ENCODE measurements around the gene DLX3.

DLX3 gene

DNA sequence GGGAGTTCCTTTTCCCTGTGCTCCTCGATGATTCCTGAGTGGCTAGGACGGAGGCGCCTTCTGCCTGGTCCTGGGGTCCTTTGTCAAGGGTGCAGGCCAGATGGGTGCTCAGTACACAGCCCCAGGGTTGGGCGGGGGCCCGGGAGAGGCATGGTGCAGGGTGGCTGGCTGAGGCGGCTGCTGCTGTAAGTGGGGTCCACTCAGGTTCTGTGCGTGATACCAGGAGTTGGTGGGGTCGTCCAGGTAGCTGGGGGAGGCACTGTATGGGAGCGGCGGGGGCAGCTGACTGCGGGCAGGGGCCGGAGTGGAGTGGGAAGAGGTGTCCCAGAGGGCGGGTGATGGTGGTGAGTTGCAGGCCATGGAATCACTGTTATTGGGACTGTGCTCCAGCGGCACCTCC, 3.6 kb downstream of the DLX3 start:
- no peak for DNase-seq

DNA sequence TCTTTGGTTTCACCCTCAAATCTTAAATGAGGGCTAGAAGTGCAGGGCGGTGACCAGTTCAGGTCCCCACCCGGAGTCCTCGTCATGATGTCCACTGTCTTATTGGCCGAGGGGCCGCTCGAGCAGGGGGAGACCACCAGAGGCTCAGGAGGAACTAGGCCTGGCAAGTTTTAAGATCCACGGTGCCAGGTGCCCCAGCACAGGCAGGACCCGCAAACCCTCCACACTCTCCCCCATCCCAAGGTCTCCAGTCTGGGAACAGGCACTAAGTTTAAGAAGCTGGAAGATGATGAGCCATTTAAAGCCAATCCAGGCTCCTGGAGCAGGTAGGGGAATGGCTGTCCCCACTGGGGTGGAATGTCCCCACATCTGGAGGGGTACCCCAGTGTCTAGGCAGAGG, 4.1 kb downstream of the DLX3 start:
- DNase-seq, result no peak

DNA sequence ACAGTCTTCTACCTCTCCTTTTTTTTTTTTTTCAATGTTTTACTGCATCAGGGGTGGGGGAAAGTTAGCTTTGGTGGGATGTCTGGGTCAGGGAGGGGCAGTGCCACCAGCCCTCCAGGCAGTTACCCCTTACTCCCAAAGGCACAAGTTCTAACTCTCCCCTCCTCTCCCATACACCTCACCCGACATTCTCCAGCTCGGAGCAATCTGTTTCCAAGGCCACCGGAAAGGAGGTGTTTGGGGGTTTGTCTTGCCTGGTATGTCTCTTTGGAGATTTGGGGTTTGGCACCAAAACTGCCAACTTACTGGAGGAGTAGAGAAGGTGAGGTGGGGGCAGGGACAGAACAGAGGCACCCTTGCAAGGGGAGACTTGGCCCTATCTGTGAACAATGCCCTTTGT, 4.7 kb downstream of the DLX3 start:
- DNase-seq, result no peak

DNA sequence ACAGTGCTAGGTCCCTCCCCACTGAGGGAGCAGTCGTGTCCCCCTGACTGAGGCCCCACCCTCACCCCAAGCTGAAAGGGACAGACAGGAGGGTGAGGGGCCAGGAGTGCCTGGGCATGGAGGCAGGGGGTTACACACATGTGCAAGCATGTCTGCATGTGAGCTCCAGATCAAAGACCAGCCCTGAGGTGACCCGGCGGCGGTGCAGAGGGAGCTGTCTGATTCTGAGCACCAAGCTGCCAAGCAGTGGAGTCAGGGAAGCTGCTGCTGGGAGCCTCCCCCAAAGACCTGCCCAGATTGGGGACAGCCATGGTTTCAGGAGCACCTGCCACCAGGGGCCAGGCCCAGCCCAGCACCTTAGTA, 5.5 kb downstream of the DLX3 start:
- DNase-seq, result no peak

DNA sequence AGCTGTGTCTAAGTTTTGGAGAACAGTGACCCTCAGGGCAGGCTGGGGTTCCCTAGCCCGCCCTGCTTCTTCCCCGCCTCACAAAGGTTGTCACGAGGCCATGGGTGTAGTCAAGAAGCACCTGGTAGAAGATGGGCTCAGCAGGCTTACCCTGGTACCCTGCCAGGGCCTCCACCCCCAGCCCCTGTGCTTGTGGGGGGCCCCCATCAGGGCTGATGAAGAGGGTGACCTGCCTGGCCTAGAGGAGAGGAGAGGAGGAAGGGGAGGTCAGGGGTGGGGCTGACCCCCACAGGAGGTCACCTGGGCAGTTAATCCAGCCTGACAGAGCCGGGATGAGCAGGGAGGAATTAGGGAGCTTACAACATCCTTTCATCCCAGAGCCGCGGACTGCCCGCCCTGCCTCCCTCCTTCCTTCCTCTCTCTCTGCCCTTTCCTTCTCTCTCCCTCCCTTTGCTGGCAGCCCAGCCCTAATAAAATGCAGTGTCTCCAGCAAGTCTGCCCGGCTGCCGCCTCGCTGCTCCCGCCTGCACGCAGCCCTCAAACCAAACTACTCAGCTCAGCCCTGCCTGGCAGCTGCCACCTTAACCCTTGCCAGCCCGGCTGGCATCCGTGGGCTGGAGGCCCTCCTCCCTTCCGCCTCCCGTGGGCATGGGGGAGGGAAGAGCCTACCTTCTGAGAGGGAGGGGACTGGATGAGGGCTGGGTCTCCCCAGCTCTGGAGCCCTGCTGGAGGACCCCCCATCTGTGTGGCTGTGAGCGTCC, 7.2 kb downstream of the DLX3 start:
- DNase-seq, result peak; percentile 40

DNA sequence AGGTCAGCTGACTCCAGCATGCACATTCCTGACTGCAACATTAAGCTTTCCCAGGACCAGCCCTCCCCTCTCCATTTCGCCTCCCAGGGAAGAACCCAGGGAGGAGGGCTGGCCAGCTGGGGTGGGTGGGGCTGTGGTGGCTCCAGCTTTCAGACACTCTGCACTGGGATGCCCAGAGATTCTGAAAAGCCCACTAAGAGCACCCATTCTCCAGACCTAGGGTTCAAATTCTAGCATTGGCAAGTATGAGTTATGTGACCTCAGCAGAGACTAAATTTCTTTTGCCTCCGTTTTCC, 7.8 kb downstream of the DLX3 start:
- no peak for DNase-seq

DNA sequence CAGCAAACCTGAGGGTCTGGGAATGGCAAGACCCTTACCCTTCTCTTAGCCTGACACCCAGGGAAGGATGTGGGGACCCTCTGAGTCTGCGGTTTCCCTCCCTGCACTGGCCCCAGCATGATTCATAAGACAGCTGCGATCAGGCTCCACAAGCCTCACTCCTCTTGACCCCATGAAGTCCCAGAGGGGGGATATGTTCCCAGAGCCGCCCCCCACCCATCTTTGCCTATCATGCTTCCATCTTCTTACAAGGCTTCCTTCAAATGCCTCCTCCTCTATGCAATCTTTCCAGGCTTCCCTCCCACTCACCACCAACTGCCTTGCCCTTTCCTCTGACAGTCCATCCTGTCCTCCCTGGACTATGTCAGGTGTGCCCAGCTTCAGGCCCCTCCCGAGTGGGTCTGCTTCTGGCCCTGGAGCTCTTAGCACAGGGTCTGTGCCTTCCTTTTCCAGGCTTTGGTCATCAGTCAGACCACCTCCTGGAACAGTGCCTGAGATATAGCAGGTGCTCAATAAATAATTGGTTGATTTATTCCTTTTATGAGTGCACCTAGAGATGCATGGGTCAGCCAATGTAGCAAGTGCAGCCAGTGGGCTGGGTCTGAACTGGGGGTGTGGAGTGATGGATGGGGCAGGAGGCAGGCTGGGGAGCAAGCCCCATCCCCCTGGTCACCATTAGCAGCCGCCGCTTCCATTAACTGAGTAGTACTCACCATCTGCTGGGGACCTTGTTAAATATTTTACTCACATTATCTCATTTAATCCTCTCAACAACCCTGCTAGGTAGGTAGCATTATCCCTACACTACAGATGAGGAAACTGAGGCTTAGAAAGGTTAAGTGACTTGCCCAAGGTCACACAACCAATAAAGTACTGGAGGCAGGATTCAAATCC, 8.4 kb downstream of the DLX3 start:
- no peak for DNase-seq

DNA sequence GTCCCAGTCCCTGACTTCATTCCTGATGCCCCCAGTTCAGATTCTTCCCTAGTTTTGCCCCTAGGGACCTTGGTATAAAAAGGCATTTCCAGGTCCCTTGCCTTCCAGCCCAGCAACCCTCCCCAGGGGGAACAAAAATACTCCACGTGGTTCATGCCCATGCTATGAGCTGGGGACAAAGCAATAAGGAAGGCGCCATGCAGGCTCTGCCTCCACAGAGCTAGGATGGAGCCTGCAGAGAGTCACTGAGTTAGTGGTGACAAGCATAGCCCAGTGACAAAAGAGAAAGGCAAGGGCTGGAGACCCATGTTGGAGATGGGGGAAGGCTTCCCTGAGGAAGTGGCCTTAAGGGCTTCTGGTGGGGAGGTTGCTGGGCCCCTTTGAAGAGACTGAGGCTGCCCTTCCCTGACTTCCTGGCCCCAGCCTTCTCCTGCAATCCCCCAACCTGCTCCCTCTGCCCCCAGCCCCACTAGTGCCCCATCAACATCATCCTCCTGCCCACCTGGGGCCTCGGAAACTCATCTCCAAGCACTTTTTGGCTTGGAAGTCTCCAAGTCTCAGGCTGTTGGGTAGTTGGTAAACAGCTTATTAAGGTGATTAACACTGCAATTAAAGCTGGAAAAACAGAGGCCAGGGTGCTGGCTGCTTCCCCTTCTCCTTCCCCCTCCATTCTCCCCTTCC, 9.6 kb downstream of the DLX3 start:
- DNase-seq, result no peak

DNA sequence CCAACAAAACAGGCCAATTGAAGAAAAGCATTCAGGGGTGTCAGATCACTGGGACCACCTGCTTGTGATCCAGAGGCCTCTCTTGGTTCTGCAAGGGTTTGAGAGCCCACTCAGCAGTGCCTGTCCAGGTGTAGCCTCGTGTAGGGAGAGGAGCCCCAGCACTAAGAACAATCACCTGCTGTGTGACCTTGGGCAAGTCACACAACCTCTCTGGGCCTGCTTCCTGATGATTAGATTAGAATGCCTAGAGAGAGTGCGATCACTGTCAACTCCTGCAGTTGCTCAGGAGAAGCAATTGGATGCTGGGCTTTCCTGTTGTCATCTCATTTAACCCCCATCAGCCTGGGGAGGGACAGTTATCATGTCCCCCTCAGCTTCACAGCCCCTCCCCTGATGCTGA, 10.2 kb downstream of the DLX3 start:
- no peak for DNase-seq

DNA sequence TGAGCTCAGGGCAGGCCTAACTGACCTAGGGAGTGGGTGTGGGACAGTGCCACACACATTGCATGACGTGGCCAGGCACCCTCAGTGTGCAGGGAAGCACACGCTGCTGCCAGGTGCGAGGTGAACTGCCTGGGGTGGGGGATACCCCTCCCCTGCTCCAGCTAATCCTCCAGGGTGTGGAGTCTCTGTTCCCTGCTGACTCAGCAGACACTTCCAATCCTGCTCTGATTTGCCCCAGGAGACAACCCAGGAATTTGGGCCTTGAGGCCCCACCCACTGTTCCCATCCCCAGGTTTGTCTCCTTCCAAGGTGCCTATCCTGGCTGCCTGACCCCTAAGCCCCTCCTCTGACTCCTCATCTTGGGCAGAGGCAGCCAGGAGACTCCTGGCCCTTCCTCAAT, 10.7 kb downstream of the DLX3 start:
- no peak for DNase-seq

DNA sequence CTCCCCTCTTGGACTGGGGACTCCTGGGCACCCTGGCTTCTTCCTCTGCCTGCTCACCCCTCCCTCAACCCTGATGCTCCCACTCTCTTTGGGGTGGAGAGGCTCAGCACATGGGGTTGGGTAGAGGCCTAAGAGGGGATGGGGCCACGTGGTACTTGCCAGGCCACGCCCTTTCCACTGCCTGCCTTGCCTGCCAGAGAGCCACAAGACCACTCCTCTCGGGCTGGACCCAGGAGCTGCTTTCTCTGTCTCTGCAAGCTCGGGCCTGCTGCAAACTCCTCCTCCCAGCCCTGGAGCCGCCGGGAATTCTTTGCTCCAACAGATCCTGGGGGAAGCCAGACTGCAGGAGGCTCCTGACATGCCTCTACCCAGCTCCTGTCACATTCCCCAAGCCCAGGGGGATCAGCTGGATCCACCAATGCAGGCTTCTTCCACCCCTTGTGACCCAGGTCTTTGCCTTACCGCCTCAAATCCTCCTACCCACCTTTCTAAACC, 14.3 kb downstream of the DLX3 start:
- DNase-seq, result no peak

DNA sequence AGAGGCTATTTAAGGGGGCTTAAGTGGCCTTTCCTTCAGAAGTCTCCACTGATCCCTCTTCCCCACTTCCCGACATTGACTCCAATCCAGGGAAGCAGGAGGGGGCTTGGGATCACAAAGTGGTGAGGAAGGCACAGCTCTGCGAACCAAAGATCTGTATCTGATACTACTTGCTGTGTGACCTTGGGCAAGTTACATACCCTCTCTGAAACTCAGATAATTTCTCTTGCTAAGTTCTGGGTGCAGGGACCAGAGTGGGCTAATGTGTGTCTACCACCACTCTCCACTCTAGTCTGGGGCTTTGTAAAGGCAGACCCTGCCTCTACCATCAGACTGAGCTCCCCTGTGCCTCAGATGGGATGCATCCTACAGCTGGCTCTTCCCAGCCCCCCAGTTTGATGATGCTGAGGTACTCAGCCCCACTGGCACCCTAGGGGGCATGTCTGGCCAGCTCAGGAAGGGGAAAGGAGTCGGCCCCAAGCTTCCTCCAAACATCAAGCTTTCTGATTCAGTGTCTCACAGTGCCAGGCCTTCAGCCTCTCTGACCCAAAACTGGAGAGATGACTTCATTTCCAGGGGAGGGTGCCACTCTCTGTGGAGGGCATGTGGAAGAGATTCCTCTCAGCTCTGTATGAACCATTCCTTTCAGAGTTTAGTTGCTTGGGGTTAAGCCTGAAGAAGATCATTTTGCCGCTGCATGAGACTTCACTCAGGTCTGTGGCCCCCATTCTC, 15.1 kb downstream of the DLX3 start:
- no peak for DNase-seq

DNA sequence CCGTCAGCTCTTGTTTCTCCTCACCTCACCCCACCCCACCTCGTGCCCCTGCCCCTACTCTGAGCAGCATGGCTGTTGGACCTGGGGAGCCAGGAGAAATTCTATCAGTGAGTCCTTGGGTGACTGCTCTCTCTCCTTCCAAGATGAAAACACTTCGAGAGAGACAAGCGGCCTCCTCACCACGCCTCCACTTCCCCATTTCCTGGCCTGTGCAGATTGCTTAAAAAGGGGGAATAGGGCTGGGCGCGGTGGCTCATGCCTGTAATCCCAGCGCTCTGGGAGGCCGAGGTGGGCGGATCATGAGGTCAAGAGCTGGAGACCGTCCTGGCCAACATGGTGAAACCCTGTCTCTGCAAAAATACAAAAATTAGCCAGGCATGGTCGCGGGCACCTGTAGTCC, 16.5 kb downstream of the DLX3 start:
- no peak for DNase-seq

DNA sequence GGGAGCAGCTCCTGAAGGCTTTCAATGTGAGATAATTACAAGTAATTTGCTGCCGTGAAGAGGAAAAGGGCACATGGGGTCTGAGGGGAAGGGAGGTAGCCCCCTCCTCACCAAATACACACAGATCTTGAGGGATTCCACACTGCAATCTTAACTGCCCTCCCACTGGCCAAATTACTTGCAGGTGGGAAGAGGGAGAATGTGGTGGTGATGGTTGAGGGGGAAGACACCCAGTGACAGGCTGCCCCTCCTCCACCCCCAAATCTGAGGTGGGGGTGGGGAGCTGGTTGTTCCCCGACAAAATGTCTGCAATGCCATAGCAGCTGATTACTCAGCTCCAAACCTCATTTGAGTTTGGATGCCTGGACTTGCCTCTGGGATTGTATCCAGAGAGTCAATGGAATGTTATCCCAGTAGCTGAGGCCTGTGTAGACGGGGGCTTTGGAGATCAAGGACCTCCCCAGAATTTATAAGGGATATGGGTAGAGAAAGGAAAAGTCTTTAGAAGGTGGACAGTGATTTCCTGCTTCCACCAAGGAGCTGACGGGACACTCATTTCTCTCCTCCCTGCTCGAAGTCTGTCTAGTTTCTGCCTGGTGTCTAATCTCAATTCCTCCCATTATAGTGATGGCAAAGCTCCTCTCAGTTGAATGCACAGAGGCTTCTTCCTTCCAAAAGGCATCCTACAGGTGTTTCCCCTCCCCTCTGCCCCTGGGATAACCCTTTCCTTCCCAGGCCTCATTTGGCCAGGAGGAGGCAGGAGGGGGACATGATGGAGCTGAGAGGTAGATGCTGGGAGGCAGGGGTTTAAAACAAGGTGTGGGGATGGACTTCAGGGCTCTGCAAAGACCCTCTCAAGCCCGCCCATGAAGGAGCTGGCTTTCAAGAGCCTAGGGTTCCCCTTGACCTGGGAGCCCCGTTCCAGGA, 17.3 kb downstream of the DLX3 start:
- no peak for DNase-seq

DNA sequence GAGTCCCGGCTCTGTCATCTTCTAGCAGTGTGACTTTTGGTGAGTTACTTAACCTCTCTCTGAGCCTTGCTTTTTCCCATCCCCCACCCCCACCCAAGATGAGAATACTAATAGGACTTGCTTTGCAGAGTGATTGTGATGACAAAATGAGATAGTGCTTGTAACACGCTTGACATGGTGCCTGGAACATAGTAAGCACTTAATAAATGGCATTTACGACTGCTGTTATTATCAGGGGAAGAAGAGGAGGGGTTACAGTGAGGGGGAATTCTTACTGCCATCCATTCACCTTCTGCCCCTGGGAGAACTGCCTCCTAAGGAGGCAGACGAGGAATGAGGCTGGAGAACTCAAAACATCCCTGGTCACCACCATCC, 18.2 kb downstream of the DLX3 start:
- no peak for DNase-seq

DNA sequence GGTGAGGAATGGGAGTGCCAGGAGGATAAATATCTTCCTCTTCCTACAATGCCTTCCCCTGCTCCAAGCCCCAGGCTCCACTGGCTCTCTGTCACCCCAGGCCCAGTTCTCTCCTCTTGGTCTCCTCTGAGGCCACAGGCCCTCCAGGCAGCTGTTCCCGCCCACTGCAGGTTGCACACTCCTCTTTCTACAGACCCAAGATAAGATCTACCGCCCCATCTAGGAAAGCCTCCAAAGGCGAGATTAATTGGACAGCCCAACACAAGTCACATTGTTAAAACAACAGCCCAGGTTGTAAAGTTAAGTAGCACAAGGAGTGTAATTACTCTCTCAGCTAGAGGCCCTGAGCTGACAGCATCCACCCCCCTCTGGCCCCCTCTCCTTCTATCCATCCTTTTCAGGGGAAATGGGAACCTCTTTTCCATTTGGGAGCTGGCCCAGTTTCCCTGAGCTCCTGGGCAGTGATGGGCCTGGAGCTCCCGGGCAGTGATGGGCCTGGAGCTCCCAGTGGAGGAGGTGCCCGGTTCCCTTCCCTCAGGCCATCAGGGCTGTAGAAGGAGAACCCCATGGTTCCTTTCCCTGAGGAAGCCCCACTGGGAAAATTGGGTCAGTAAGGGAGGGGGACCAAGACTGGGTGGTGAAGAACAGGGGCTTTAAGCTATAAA, 18.7 kb downstream of the DLX3 start:
- no peak for DNase-seq

DNA sequence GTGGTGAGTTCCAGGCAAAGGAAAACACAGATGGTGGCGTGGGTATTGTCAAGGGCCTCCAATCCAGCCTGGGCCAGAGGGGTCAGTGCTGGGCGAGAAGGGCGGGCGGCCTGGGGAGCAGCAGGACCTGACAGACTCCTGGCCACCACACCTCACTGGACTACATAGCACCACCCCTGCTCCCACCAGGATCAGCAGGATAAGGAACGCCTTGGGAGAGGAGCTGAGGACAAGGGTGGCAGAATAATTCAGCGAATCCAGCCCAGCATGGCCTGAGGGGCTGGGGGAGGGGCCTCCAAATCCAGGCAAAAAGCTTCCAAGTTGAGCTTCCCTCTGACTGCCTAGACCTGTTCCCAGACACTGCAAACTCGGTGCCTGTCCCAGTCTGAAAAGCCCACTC, 19.5 kb downstream of the DLX3 start:
- DNase-seq, result no peak

DNA sequence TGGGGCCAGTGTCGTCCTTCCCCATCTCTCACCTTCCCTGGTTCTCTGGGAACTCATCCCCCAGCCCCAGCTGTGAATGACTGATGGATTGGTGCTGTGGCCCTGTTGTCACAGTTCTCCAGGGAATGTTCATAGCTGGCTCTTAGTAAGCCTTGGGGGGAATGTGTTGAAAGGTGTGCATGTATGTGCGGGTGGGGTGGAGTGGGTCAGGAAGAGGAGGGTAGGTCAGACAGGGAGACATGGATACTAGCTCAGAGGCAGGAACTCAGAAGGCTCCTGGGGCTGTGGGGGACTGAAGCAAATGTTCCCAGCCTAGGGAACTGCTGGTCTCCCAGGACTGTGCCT, 21.8 kb downstream of the DLX3 start:
- no peak for DNase-seq

DNA sequence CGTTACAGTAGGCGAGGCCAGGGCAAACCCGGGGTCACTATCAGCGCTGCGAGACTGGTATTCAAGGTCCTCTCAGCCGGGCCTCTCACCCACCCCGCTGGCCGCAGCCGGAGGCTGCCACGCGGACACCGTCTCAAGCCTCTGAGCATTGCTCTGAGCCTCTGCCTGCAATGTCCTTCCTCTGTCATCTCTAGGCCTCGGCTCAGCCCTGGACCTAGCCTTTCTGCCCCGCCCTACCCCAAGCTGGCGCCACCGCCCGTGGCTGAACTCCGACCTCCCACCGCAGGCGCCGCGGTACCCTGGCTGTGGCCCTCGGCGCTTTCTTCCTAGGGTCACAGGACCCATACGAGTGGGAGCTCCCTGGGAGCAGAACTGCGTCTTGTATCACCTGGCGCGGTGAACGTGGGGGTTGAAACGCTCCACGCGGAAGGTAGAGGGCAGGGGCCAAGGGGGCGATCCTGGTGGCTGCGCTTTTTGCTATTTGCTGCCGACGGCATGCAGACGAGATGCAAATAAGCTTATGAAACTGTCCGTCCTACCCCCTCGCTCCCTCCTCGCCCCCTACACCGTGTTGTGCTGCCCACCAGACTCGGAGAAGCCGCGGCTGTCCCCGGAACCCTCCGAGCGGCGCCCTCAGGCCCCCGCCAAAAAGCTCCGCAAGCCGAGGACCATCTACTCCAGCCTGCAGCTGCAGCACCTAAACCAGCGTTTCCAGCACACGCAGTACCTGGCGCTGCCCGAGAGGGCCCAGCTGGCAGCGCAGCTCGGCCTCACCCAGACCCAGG, 22.3 kb downstream of the DLX3 start:
- DNase-seq, result no peak

DNA sequence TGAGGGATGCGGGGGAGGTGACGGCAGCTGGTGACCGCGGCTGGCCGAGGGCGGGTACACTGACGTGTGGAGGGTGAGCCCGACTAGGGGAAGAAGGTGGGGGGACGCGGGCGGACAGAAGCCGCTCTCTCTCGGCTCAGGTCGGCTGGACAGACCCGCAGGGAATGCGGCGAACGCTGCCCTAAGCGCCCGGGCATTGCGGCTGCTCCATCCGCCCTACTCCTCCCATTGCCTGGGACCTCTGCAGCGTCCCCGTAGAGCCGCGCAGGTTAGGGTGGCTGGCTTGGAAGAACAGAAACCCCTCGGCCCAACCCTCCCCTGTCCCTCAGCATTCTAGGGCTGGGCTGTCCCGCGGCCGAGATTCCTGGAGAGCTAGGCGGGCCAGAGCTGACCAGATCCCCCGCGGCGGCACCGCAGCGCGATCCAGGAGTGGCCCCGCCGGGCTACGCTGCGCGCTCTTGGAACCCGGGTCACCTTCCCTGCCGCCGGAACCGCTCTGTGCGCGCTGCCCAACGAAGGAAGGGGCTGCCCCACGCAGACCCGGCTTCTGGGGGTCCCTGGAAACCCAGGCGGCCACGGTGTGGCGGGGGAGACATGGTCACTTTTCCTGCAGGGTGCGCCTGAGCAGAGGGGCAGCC, 23.1 kb downstream of the DLX3 start:
- no peak for DNase-seq
